Measurements from ENCODE around the gene CRYGB. TPM values are rescaled to one million over a fixed set of nuclear protein-coding genes. Genes with fewer than 3 reads are reported as not detected.
A peak's percentile ranks its signal among the peaks of the same experiment; 100 is the strongest.

CRYGB gene
- total RNA-seq, 1 donor from 2014 or later: not detected

DNA sequence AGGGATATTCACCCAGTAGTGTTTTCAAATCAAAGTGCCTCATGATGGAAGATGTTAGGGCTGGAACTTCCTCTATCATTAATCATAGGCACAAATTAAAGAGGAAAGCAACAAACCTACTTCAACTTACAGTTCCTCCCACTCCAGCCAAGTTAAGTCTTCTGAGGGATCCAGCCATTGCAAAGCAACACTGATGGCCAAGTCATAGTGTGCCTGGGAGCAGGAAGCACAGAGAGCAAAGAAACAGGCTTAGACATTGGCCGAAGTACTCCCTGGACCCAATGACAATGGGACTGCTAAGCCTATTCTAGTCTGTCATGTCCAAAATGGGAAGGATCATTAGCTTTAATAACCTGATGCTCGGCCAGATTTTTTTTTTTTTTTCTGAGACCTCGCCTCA lies 36.9 kb upstream of the CRYGB start:
- Histone ChIP-seq H3K36me3 (ENCODE audit: control insufficient read depth in 3 of 3, insufficient read depth in 3 of 3, low read length in 3 of 3) (no peaks in the 10 kb centered on the region), H3K4me1 (ENCODE audit: control insufficient read depth in 3 of 3, insufficient read depth in 3 of 3, low read length in 3 of 3) (no peaks in the 10 kb centered on the region), H3K4me3 (ENCODE audit: low read length in 3 of 3) (no peak overlapping the region), H3K27ac (ENCODE audit: low read depth, low read length) (no peak overlapping the region), H3K27me3 (ENCODE audit: control insufficient read depth in 3 of 3, insufficient read depth in 3 of 3, low read length in 3 of 3) (peaks cover 0 to 10% (median 0%) of the 10 kb centered on the region in 3 donors), H3K9me3 (ENCODE audit: control insufficient read depth in 3 of 3, low read length in 3 of 3) (no peaks in the 10 kb centered on the region), H3K9ac (ENCODE audit: low read depth in 1 of 3, low read length in 3 of 3) (no peak overlapping the region)

DNA sequence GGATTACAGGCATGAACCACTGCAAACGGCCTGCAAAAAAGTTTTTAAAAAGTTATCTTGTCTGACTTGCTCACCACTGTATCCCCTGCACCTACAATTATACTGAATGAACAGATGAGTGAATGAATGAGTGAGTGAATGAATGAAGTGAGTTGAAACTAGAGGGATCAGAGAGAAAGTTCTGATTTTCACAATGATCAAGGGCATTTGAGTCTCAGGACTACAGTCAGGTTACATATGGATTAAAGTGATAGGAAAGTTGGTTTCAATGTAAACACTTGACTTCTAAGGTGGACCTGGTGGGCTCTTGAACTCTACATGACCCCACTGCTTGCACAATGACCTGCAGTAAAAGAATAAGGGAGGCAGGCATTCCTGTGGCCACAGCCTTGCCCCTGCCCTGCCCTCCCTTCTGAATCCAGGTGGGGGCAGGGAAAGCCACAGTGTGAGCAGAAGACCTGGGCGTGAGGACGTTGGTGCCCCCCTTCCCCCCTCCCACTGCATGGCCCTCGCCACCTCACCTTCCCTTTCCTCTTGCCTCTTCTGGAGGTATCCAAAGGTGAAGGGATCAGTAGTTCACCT lies 33.2 kb upstream of the CRYGB start:
- Histone ChIP-seq H3K9me3 (ENCODE audit: control insufficient read depth in 3 of 3, low read length in 3 of 3) (no peaks in the 10 kb centered on the region), H3K36me3 (ENCODE audit: control insufficient read depth in 3 of 3, insufficient read depth in 3 of 3, low read length in 3 of 3) (no peaks in the 10 kb centered on the region), H3K27me3 (ENCODE audit: control insufficient read depth in 3 of 3, insufficient read depth in 3 of 3, low read length in 3 of 3) (peaks cover 0 to 4% (median 0%) of the 10 kb centered on the region in 3 donors), H3K4me3 (ENCODE audit: low read length in 3 of 3) (no peak overlapping the region), H3K27ac (ENCODE audit: low read depth, low read length) (no peak overlapping the region), H3K9ac (ENCODE audit: low read depth in 1 of 3, low read length in 3 of 3) (no peak overlapping the region), H3K4me1 (ENCODE audit: control insufficient read depth in 3 of 3, insufficient read depth in 3 of 3, low read length in 3 of 3) (no peaks in the 10 kb centered on the region)

DNA sequence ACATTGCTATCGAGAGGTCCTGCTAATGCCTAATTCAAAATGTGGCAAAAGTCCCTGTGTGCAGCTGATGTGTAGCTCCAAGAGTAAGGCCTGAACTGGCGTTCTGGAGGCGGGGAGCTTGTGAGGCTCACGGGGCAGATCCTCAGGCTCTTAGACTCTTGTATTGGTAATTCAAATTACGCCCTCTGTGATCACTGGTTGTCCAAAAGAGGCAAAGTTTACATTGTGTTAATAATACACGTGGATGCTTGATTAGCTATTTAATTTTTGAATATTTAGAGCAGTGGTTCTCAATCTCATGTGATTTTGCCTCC lies 29.8 kb upstream of the CRYGB start:
- Histone ChIP-seq H3K27ac (ENCODE audit: low read depth, low read length) (no peak overlapping the region), H3K9me3 (ENCODE audit: control insufficient read depth in 3 of 3, low read length in 3 of 3) (no peaks in the 10 kb centered on the region), H3K36me3 (ENCODE audit: control insufficient read depth in 3 of 3, insufficient read depth in 3 of 3, low read length in 3 of 3) (no peaks in the 10 kb centered on the region), H3K4me3 (ENCODE audit: low read length in 3 of 3) (no peak overlapping the region), H3K4me1 (ENCODE audit: control insufficient read depth in 3 of 3, insufficient read depth in 3 of 3, low read length in 3 of 3) (no peaks in the 10 kb centered on the region), H3K9ac (ENCODE audit: low read depth in 1 of 3, low read length in 3 of 3) (peak overlapping the region in 1 of 3 donors; percentile 12), H3K27me3 (ENCODE audit: control insufficient read depth in 3 of 3, insufficient read depth in 3 of 3, low read length in 3 of 3) (no peaks in the 10 kb centered on the region)

DNA sequence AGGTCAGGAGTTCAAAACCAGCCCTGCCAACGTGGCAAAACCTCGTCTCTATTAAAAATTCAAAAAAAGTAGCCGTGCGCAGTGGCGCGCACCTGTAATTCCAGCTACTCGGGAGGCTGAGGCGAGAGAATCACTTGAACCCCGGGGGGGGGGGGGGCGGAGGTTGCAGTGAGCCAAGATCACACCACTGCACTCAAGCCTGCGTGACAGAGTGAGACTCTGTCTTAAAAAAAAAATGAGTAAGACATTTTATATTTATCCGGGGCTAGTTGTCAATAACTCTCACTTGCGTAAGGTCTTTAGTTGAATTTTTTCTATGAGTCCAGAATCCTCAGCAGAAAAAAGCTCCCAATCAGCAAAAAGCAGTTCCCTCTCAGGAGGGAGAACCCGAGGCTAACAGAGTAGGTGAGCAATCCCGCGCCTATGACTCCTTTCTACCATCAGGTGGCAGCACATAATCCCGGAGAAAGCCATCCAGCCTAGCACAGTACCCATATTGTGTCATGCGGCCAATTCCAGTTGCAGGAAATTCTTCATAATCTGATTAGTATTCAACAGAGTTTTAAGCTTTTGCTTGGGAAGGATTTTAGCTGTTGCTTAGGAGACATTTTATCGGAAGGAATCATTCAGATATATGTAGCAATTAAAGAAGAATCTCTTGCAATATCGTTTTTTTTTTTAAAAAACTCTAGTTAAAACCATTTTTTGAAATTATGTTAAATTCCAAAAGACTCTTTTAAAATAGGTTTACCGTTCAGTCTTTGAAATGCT lies 29.3 kb upstream of the CRYGB start:
- H3K36me3 ChIP-seq (ENCODE audit: control insufficient read depth in 3 of 3, insufficient read depth in 3 of 3, low read length in 3 of 3): no peaks in the 10 kb centered on the region
- H3K4me1 ChIP-seq (ENCODE audit: control insufficient read depth in 3 of 3, insufficient read depth in 3 of 3, low read length in 3 of 3): no peaks in the 10 kb centered on the region
- H3K4me3 ChIP-seq (ENCODE audit: low read length in 3 of 3): no peak overlapping the region
- no peaks in the 10 kb centered on the region for H3K27me3 ChIP-seq (ENCODE audit: control insufficient read depth in 3 of 3, insufficient read depth in 3 of 3, low read length in 3 of 3)
- H3K9ac ChIP-seq (ENCODE audit: low read depth in 1 of 3, low read length in 3 of 3): no peak overlapping the region
- H3K27ac ChIP-seq (ENCODE audit: low read depth, low read length): no peak overlapping the region
- no peaks in the 10 kb centered on the region for H3K9me3 ChIP-seq (ENCODE audit: control insufficient read depth in 3 of 3, low read length in 3 of 3)

DNA sequence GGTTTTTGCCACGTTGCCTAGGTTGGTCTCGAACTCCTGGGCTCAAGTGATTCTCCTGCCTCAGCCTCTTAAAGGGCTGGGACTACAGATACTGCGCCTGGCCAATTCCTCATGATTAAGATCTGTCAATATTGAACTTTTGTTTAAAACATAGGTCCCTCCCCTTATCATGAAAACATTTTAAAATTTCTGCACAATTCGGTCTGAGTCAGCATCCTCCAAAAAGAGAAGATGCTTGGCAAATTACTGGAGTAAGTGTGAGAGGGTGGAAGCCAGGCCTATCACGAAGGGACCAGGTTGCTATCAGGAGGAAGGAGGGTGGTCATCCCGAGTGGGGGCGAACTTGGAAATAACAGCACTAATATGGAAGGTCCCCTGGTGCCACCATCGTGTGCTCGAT lies 28.2 kb upstream of the CRYGB start:
- Histone ChIP-seq H3K4me1 (ENCODE audit: control insufficient read depth in 3 of 3, insufficient read depth in 3 of 3, low read length in 3 of 3) (no peaks in the 10 kb centered on the region), H3K9ac (ENCODE audit: low read depth in 1 of 3, low read length in 3 of 3) (no peak overlapping the region), H3K4me3 (ENCODE audit: low read length in 3 of 3) (no peak overlapping the region), H3K36me3 (ENCODE audit: control insufficient read depth in 3 of 3, insufficient read depth in 3 of 3, low read length in 3 of 3) (no peaks in the 10 kb centered on the region), H3K27ac (ENCODE audit: low read depth, low read length) (no peak overlapping the region), H3K9me3 (ENCODE audit: control insufficient read depth in 3 of 3, low read length in 3 of 3) (no peaks in the 10 kb centered on the region), H3K27me3 (ENCODE audit: control insufficient read depth in 3 of 3, insufficient read depth in 3 of 3, low read length in 3 of 3) (no peaks in the 10 kb centered on the region)

DNA sequence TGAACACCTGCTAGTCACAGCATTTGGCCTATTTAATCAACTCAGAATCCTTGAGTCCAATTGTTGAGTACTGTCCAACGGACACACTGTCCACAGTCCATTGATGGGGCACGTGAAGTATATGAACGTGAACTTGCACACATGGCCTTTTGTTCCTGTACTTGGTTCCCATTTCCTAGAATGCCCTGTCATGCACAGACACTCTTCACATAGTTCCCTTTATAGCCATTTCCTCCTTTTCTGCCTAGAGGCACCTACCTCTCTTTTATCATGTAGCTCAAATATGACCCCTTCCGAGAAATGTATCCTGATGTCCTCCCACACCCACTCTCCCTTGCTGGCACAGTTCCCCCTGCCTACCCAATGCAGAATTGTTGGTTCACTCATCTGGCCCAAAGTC lies 26.2 kb upstream of the CRYGB start:
- Histone ChIP-seq H3K9me3 (ENCODE audit: control insufficient read depth in 3 of 3, low read length in 3 of 3) (no peaks in the 10 kb centered on the region), H3K27ac (ENCODE audit: low read depth, low read length) (no peak overlapping the region), H3K27me3 (ENCODE audit: control insufficient read depth in 3 of 3, insufficient read depth in 3 of 3, low read length in 3 of 3) (no peaks in the 10 kb centered on the region), H3K36me3 (ENCODE audit: control insufficient read depth in 3 of 3, insufficient read depth in 3 of 3, low read length in 3 of 3) (no peaks in the 10 kb centered on the region), H3K4me3 (ENCODE audit: low read length in 3 of 3) (no peak overlapping the region), H3K9ac (ENCODE audit: low read depth in 1 of 3, low read length in 3 of 3) (no peak overlapping the region), H3K4me1 (ENCODE audit: control insufficient read depth in 3 of 3, insufficient read depth in 3 of 3, low read length in 3 of 3) (no peaks in the 10 kb centered on the region)

DNA sequence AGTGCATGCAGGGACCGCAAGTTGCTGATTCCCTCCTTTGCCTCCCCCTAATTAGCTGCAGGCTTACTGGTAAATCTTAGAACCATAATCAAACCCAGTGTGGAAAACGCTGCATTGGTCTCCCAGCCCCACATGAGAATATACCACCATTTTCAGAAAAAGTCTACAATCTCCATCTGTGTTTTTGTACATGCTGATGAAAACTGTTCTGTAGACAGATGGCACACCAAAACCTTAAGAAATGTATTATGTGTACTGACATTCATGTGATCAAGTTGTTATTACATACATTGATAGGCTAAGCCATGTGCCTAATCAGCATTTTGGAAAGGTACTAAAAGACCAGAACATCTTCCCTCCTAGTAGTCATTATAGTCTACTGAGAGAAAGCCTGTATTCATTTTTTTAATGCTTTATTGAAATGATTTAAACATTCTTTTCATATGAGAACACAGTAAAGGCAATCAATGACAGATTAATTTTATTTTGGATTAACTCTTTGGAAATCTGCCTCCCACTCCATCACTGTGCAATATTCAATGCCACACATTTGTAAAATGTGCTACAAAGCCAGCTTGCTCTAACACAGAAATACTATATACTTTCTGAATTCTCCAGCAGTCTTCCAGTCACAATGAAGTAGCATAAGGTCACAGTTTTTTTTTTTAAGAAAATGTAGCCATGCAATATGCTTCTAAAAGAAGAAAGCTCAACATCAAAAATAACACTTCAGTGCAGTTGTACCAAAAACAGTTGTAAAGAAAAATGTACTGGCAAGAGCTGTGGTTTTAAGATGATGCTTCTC lies 19.2 kb upstream of the CRYGB start:
- Histone ChIP-seq H3K36me3 (ENCODE audit: control insufficient read depth in 3 of 3, insufficient read depth in 3 of 3, low read length in 3 of 3) (no peaks in the 10 kb centered on the region), H3K27me3 (ENCODE audit: control insufficient read depth in 3 of 3, insufficient read depth in 3 of 3, low read length in 3 of 3) (peaks cover 0 to 9% (median 5%) of the 10 kb centered on the region in 3 donors)

DNA sequence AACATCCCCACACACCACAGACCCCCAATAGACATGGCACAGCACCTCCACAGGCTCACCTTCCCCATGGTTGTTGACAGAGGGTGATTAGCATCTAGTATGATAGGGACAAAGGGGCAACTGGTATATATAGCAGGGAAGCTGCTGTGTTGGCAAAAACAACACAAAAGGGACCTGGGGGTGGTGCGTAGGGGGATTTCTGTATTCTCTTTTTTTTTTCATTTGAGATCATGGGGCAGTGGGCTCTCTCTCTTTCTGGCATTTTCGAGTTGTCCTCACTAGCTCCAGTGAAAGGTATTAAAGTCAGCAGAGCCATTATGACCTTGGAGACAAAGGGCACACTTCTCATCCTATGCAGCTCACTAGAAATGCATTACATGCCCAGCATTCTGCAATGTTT lies 17.5 kb upstream of the CRYGB start, which contains the start of gene CRYGA:
Gene CRYGA, minus strand, starts transcription at position 101 of the 400 bp plus-strand sequence. Its CDS starts 33 bp downstream, at position 68.
- H3K4me3 ChIP-seq (ENCODE audit: low read length in 3 of 3): no peak within 1 kb of the TSS
- no peaks in the 10 kb centered on the region for H3K36me3 ChIP-seq (ENCODE audit: control insufficient read depth in 3 of 3, insufficient read depth in 3 of 3, low read length in 3 of 3)
- H3K4me1 ChIP-seq (ENCODE audit: control insufficient read depth in 3 of 3, insufficient read depth in 3 of 3, low read length in 3 of 3): no peaks in the 10 kb centered on the region
- peaks cover 0 to 9% (median 5%) of the 10 kb centered on the region in 3 donors for H3K27me3 ChIP-seq (ENCODE audit: control insufficient read depth in 3 of 3, insufficient read depth in 3 of 3, low read length in 3 of 3)
- H3K27ac ChIP-seq (ENCODE audit: low read depth, low read length): no peak within 1 kb of the TSS
- no peaks in the 10 kb centered on the region for H3K9me3 ChIP-seq (ENCODE audit: control insufficient read depth in 3 of 3, low read length in 3 of 3)
- no peak within 1 kb of the TSS for H3K9ac ChIP-seq (ENCODE audit: low read depth in 1 of 3, low read length in 3 of 3)

More for the DNA sequence above, 19.2 kb upstream of the CRYGB start:
- H3K9me3 ChIP-seq (ENCODE audit: control insufficient read depth in 3 of 3, low read length in 3 of 3): no peaks in the 10 kb centered on the region
- no peak overlapping the region for H3K4me3 ChIP-seq (ENCODE audit: low read length in 3 of 3)
- H3K4me1 ChIP-seq (ENCODE audit: control insufficient read depth in 3 of 3, insufficient read depth in 3 of 3, low read length in 3 of 3): no peaks in the 10 kb centered on the region
- H3K27ac ChIP-seq (ENCODE audit: low read depth, low read length): no peak overlapping the region
- H3K9ac ChIP-seq (ENCODE audit: low read depth in 1 of 3, low read length in 3 of 3): no peak overlapping the region

DNA sequence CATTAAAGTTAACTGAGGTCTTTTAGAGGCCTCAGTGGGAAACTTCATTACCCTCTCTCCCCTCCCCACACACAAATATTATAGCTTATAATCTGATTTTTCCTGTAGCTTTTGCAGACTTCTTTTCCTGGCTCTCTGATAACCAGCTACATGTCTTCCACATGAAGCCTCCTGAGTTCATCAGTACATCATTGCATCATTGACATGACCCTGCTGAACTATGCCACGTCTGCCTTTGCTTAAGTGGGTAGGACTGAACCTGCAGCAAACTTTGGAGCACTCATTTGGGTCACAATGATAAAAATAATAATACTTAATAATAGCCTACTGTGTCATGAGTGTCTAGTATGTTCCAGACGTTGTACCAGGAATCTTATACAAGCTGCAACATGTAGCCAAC lies 10.5 kb upstream of the CRYGB start:
- no peaks in the 10 kb centered on the region for H3K36me3 ChIP-seq (ENCODE audit: control insufficient read depth in 3 of 3, insufficient read depth in 3 of 3, low read length in 3 of 3)
- no peak overlapping the region for H3K4me3 ChIP-seq (ENCODE audit: low read length in 3 of 3)
- no peak overlapping the region for H3K27ac ChIP-seq (ENCODE audit: low read depth, low read length)
- no peaks in the 10 kb centered on the region for H3K27me3 ChIP-seq (ENCODE audit: control insufficient read depth in 3 of 3, insufficient read depth in 3 of 3, low read length in 3 of 3)
- H3K9ac ChIP-seq (ENCODE audit: low read depth in 1 of 3, low read length in 3 of 3): no peak overlapping the region
- H3K4me1 ChIP-seq (ENCODE audit: control insufficient read depth in 3 of 3, insufficient read depth in 3 of 3, low read length in 3 of 3): no peaks in the 10 kb centered on the region
- no peaks in the 10 kb centered on the region for H3K9me3 ChIP-seq (ENCODE audit: control insufficient read depth in 3 of 3, low read length in 3 of 3)

DNA sequence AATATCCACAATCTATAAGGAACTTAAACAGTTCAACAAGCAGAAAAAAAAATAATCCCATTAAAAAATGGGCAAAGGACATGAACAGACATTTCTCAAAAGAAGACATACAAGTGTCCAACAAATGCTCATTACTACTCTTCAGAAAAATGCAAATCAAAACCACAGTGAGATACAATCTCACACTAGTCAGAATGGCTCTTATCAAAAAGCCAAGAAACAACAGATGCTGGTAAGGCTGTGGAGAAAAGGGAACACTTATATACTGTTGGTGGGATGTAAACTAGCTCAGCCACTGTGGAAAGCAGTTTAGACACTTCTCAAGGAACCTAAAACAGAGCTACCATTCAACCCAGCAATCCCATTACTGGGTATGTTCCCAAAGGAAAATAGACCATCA lies 7.2 kb upstream of the CRYGB start:
- Histone ChIP-seq H3K36me3 (ENCODE audit: control insufficient read depth in 3 of 3, insufficient read depth in 3 of 3, low read length in 3 of 3) (no peaks in the 10 kb centered on the region), H3K27ac (ENCODE audit: low read depth, low read length) (no peak overlapping the region), H3K9me3 (ENCODE audit: control insufficient read depth in 3 of 3, low read length in 3 of 3) (no peaks in the 10 kb centered on the region), H3K27me3 (ENCODE audit: control insufficient read depth in 3 of 3, insufficient read depth in 3 of 3, low read length in 3 of 3) (no peaks in the 10 kb centered on the region), H3K9ac (ENCODE audit: low read depth in 1 of 3, low read length in 3 of 3) (no peak overlapping the region), H3K4me3 (ENCODE audit: low read length in 3 of 3) (no peak overlapping the region), H3K4me1 (ENCODE audit: control insufficient read depth in 3 of 3, insufficient read depth in 3 of 3, low read length in 3 of 3) (no peaks in the 10 kb centered on the region)
